SK-MEL-5 (cell line): Measurements from ENCODE around the gene UBE4B. TPM values are rescaled to one million over a fixed set of nuclear protein-coding genes. Genes with fewer than 3 reads are reported as not detected.
"Not testable (repeated sequence)": the region's sequence is repeated elsewhere in the genome, so short reads cannot be mapped to it uniquely, and the experiment has no call there.

ENCODE experiments used
- DNase-seq: peaks from one replicate; pipeline ENCODE4 v3.0.0-alpha.2; 2016; ENCODE audit warnings: low read depth, low spot score
- in situ Hi-C: cut with HindIII; loops from 2 replicates; pipeline ENCODE4 v1.10.0; 2016; ENCODE audit warnings: low sequenced_read_pairs, high pct_unique_total_duplicates, low pct_unique_long_range_greater_than_20kb
- total RNA-seq: library from RNA; depleted of rRNA; stranded (reverse); fragments of >200 nt; shearing (Covaris generic); gene quantifications from 2 replicates; pipeline ENCODE4 v1.2.3, GENCODE V29; 2014

Gene UBE4B
- total RNA-seq, 1 experiment from 2014 or later: 28.9 TPM

DNA sequence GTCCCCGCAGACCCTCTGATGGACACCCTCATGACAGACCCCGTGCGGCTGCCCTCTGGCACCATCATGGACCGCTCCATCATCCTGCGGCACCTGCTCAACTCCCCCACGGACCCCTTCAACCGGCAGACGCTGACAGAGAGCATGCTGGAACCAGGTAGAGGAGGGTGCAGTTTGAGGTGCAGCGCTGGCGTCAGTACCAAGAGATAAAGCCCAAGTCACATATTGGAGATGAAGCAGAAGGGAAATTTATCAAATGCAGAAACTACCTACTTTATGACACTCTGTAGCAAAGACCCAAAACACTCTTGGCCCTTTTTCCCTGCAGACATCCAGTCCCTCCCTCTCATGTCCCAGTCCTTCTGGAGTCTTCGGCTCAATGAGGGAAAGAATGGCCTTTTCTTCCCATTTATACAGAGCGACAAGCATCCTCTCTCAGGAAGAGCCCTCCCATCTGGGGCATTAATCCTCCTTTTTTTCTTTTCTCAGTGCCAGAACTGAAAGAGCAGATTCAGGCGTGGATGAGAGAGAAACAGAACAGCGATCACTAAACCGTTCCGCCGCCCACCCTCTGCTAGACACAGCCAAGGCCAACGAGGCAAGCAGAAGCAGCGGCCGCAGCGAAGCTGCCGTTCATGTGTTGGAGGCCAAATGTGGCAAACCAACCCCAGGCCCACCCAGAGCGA is 146.8 kb downstream of the UBE4B start:
- no peak for DNase-seq
- in situ Hi-C loops: no loop called here

DNA sequence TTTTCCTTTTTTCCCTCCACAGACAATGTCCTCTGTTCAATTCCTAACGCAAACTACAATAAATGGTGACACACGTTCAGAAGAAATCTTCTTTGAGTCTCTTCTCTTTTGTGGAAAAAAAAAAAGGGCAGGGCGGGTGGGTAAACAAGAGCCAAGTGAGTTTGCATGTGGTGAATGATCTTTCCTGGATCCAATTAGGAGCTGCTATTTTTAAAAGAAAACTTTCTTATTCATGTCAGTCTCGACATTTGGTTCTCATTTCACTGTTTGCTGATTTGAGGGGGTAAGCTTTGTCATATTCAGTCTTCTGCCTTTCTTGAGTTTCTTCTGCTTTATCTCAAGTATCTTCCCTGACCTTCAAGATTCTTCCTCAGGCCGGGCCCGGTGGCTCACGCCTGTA is 148.4 kb downstream of the UBE4B start:
- no peak for DNase-seq
- in situ Hi-C loops: no loop called here

DNA sequence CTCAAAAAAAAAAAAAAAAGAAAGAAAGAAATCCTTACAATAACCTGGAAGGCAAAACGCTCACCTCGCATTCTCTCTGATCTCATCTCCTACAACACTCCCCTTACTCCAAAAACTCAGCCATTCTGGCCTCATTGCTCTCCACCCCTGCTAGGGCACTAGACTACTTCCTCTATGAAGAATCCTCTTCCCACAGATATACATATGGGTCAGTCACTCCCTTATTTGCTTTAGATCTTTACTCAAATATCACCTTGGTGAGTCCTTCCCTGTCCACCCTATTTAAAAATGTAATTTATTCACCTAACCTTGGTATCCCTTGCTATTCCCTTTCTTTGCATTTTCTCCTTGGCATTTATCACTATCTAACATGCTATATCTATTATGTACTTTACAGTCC is 153.0 kb downstream of the UBE4B start:
- in situ Hi-C loops: no loop called here
- DNase-seq: no peak

DNA sequence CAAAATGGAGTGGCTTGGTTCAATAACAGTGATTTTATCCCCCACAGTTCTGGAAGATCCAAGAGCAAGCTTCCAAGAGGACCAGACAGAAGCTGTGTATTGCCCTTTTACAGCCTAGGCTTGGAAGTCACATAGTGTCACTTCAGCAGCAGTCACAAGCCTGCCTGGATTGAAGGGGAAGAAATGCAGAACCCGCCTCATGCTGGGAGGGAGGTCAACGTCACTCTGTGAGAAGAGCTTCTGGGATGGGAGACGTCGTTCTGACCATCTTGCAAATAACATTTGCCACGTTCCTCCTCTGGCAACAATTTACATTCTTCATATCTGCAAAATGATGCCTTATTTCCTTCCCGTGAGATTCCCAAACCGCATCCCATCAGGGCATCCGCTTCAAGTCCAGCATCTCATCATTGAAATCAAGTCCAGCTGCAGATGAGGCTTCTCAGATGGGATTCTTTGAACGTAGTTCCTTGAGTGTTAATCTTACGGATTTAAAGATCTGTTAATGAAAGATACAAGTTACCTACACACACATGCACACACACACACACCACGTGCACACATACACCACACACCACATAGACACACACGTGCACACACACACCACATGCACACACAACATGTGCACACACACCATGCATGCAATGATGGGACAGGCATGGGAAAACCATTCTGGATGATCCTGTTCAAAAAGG is 153.7 kb downstream of the UBE4B start:
- in situ Hi-C loops: no loop called here
- no peak for DNase-seq

DNA sequence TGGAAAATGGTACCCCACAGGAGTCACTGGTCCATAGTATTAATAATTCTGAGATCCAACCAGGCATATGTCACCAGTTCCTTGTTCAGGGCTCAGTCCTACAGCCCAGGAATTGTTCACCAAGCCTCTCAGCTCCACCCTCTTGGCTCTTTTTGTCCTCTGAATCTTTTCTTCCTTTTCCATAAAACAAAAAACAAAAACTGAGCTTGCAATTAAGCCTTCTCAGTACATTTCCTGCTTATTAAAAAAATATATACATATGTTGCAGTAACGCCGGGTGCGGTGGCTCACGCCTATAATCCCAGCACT is 154.2 kb downstream of the UBE4B start:
- DNase-seq: no peak
- in situ Hi-C loops: no loop called here

DNA sequence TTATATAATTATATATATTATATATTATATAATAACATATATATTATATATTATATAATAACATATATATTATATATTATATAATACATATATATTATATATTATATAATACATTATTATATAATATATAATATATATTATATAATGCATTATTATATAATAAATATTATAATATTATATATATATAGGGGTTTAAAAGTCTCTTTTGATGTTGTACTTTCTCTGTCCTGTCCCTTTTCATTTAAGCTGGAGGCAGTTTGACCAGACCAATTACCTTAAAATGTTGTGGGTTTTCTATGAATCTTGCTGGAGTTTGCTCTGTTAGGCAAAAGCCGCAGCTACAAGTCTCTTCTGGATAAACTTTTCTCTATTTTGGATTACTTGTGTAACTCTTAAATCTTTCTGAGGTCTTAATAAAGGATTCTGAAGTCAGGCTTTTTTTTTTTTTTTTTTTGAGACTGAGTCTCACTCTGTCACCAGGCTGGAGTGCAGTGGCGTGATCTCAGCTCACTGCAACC is 155.4 kb downstream of the UBE4B start:
- no peak for DNase-seq
- in situ Hi-C loops: no loop called here

DNA sequence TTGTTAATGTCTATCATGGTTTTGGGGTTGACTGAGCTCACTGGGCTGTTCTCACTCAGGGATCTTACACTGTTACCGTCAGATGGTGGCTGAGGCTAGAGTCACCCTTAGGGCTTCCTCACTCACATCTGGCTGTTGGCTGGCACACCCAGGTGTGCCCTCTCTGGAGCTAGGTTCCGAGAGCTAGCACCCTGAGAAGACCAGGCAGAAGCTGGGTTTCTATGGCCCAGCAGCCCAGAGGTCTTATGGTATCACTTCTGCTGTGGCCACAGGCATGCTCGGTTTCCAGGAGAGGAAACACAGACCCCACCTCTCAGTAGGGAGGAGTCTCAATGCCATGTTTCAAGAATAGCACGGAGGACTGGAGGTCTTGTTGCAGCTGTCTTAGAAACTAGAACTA is 156.9 kb downstream of the UBE4B start:
- no peak for DNase-seq
- in situ Hi-C loops: no loop called here

DNA sequence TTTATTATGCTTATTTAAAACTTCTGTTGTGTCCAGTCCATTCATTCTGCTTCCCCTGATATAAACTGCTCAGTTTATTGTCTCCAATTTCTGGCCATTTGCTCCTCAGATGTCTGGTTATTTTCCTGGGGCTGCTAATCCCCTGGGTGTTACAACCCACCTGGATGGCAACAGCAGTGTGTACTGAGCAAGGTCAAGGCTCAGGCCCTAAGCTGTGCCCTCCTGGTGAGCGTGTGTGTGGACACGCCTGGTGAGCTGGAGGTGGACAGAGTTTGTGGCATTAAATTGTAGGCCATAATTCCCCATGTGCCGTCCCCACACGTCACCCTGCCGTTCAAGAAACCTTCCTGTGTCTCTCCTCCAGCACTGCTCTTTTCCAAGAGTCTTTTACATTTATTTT is 159.5 kb downstream of the UBE4B start:
- DNase-seq: no peak
- in situ Hi-C loops: no loop called here

DNA sequence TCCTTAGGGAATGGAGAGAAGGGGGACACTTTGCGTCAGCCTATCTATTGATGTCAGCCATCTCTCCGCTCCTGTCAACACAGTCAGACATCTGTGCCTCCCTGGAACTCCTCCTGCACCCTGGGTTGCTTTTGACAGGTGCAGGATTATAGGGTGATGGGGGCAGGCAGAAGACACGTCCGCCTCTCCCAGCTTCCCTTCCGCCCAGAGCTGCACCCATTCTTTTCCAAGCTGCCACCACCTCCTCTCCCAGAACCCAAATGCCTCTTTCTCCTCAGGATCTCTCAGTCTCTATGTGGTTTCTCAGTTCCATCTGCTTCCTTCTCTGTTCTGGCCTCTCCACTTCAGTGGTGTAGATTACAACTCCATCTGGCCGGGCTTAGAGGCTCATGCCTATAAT is 160.5 kb downstream of the UBE4B start:
- no peak for DNase-seq

DNA sequence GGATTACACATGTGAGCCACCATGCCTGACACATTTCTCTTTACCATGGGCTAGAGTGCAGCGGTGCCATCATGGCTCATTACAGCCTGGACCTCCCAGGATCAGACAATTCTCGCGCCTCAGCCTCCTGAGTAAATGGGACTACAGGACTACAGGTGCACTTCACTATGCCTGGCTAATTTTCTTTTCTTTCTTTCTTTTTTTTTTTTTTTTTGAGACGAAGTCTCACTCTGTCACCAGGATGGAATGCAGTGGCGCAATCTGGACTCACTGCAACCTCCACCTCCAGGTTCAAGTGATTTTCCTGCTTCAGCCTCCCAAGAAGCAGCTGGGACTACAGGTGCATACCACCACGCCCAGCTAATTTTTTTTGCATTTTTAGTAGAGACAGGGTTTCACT is 162.8 kb downstream of the UBE4B start:
- in situ Hi-C loops: no loop called here
- DNase-seq: no peak

More for the DNA sequence above, 160.5 kb downstream of the UBE4B start:
- in situ Hi-C loops: no loop called here

DNA sequence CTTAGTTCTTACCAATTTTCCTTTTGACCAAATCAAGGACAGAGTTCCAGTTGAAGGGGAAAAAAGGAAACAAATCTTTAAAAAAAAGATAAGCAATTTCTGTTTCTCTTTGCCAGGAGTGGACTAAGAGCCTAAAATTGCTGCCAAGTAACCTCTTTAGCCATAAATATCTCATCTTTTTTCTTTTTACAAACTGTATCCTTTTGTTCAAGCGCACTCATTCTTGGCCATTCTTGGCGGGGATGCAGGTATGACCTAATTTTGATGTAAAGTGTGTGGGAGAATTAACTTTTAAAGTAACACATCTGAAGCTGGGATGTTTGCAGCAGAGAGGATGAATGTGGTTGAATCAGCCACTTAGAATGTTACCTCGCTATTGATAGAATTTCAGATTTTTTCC is 164.2 kb downstream of the UBE4B start:
- DNase-seq: no peak
- in situ Hi-C loops: no loop called here

DNA sequence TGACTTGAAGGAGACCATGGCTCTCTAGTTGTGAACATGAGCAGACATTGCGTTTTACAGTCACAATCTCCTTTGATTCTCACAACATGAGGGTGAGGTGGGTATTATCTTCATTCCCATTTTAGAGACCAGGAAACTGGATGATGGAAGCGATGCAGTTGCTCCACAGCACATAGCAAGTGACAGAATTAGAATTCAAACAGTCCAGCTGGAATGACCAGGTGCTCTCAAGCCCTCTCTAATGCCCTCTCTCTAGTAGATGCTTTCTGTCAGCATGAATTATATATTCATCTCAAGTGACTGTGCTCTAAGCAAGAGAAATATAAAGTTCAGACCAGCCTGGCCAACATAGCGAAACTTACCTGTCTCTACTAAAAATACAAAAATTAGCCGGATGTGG is 167.9 kb downstream of the UBE4B start:
- DNase-seq: no peak
- in situ Hi-C loops: no loop called here

DNA sequence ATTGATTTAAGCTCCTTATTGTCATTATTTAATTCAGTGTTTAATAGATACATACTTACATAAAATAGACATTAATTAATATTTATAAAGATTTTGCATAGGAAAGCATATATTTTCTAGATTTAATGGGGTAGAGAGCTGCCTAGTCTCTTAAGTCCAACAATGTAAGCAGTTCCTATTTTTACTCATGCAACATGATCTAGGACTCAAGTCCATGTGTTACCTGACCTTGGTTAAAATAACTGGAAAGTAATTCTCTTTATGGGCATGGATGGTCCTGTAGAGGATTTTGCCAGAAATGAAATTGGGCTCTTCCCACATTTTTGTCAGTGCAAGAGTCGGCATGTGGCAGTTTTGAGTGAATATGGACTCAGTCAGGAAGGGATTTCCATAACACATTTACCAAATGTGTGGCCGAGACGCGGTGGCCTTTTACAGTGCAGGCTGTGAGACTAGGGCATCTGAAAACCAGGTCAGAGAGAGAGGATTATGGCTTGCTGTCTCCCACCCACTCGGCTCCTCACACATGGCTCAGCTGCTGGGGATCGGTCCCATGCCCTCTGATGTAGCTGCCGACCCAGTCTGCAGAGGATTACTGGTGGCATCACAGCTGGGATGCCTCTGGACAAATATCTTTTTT is 171.4 kb downstream of the UBE4B start:
- in situ Hi-C loops: no loop called here
- no peak for DNase-seq

DNA sequence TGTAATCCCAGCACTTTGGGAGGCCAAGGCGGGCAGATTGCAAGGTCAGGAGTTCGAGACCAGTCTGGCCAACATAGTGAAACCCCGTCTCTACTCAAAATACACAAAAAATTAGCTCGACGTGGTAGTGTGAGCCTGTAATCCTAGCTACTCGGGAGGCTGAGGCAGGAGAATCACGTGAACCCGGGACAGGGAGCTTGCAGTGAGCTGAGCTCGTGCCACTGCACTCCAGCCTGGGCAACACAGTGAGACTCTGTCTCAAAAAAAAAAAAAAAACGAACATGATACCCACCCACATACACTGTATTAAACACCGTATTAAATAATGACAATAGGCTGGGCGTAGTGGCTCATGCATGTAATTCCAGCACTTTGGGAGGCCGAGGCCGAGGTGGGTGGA is 172.4 kb downstream of the UBE4B start:
- DNase-seq, in situ Hi-C loops: not testable (repeated sequence)

DNA sequence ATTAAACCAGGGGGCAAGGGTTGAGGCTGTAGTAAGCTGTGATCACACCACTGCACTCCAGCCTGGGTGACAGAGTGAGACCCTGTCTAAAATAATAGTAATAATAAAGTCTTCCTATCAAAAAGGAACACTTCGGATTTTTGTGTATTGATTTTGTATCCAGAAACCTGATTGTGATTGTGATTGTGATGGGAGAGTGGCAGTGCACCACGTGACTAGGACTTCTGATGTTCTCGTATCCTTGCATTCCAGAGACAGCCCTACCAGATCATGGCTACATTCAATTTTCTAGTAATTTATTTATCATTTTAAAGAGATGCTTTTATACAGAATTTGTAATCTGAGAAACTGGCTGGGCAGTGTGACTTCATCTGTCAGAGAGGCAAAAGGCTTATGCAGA is 175.1 kb downstream of the UBE4B start:
- in situ Hi-C loops: no loop called here
- no peak for DNase-seq

DNA sequence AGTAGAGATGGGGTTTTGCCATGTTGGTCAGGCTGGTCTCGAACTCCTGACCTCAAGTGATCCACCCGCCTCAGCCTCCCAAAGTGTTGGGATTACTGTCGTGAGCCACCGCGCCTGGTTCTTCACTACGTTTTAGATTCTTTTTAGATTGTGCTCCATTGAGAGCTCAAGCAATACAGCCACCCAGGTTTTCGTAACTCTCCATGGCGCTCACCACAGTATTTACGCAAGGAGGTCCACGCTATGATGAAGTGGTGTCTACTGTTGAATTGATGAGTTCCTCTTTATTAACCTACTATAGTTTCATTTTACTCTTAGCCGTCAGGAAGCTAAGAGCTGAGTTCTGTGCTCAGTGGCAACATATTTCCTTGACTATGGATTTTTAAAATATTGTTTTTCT is 175.8 kb downstream of the UBE4B start:
- in situ Hi-C loops: no loop called here
- DNase-seq: no peak

DNA sequence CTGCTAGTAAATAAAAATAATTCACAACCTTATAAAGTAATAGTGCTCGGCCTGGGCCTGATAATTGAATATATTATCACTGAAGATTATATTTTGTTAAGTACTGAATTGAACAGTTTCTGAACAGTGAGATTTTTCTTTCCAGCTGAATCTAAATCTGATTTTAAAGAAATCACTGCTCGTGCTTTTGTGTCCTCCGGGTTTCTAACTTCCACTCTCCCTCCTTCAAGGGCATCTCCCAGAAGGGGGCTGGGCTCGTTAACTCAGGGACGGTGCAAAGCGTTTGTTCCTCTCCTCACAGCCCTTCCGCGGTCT is 176.8 kb downstream of the UBE4B start:
- in situ Hi-C loops: no loop called here
- no peak for DNase-seq

DNA sequence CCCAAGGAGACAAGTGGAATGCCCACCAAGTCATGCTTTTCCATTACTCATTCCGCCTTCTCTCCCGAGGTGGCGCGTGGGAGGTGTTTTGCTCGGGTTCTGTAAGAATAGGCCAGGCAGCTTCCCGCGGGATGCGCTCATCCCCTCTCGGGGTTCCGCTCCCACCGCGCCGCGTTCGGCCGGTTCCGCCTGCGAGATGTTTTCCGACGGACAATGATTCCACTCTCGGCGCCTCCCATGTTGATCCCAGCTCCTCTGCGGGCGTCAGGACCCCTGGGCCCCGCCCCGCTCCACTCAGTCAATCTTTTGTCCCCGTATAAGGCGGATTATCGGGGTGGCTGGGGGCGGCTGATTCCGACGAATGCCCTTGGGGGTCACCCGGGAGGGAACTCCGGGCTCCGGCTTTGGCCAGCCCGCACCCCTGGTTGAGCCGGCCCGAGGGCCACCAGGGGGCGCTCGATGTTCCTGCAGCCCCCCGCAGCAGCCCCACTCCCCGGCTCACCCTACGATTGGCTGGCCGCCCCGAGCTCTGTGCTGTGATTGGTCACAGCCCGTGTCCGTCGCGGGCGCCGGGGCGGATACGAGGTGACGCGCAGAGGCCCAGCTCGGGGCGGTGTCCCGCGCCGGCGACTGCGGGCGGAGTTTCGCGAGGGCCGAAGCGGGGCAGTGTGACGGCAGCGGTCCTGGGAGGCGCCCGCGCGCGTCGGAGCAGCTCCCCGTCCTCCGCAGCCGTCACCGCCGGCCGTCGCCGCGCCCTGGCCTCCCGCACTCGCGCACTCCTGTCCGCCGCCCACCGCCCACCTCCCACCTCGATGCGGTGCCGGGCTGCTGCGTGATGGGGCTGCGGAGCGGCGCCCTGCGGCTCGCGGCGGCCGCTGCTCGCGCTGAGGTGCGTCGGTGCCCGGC is 177.4 kb downstream of the UBE4B start, which contains the start of gene KIF1B:
TSS of gene KIF1B (plus strand) at position 666 of the 906 bp plus-strand sequence. CDS start 21,759 bp downstream, outside the sequence.
- DNase-seq: peak; percentile 95
- in situ Hi-C loops: no loop called here
